OCI-LY7 (cell line): ENCODE data around the gene INSYN2B.

Experiments
- EZH2phosphoT487 ChIP-seq: fragments of 200-600 bp; sonication (generic); IDR thresholded peaks from 2 replicates; pipeline ENCODE4 v1.6.1; 2018; ENCODE audit warnings: low read depth, borderline replicate concordance, mild to moderate bottlenecking, mixed run types, antibody characterized with exemption, low read length, moderate library complexity, mixed read lengths
- TF ChIP-seq, protein P1 (sequence below): fragments of 200-600 bp; sonication (generic); conservative IDR thresholded peaks from 2 replicates; pipeline ENCODE4 v1.5.1; 2014; ENCODE audit warnings: mild to moderate bottlenecking, antibody characterized with exemption, low read length, moderate library complexity, mixed read lengths

DNA sequence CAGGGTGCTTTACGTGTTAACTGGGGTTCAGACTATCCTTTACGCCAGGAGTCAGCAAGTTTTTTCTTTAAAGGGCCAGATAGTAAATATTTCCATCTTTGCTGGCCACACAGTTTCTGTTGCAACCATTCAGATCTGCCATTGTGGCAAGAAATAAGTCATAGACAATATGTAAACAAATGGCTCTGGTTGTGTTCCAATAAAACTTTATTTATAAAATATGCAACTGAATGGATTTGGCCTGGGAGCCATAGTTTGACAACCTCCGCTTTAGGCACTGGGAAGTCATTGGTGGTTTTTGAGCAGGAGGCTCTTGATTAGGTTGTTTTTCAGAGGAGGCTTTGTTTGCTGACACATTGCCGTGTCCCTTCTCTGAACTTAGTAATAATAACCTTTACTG lies 90.7 kb downstream of the INSYN2B start:
- TF ChIP-seq EZH2phosphoT487 = no peak
- TF ChIP-seq, protein P1, sequence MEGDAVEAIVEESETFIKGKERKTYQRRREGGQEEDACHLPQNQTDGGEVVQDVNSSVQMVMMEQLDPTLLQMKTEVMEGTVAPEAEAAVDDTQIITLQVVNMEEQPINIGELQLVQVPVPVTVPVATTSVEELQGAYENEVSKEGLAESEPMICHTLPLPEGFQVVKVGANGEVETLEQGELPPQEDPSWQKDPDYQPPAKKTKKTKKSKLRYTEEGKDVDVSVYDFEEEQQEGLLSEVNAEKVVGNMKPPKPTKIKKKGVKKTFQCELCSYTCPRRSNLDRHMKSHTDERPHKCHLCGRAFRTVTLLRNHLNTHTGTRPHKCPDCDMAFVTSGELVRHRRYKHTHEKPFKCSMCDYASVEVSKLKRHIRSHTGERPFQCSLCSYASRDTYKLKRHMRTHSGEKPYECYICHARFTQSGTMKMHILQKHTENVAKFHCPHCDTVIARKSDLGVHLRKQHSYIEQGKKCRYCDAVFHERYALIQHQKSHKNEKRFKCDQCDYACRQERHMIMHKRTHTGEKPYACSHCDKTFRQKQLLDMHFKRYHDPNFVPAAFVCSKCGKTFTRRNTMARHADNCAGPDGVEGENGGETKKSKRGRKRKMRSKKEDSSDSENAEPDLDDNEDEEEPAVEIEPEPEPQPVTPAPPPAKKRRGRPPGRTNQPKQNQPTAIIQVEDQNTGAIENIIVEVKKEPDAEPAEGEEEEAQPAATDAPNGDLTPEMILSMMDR = no peak
